ENCODE measurements around the gene HSD11B1L.

DNA sequence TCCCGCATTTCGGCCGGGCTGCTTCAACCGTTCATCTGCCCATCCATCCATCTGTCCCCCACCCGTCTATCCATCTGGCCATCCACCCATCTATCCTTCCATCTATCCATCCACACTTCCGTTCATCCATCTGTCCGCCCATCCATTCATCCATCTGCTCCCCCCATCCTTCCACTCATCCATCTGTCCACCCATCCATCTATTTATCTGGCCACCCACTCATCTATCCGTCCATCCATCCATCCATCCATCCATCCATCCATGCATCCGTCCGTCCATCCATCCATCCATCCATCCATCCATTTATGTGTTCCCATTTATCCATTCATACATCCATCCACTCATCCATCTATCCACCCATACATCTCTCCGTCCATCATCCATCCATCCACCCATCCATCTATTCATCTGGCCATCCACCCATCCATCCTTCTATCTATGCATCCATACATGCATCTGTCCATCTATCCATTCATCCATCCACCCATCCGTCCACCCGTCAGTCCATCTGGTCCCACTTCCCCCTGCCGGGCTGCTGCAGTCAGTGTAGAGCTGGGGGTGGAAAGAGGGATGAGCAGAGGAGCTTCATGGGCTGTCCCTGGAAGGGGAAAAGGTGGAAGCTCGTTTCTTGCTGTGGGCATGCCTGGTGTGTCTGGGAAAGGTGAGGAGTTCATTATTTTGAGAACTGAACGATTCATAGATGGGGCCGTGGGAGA lies 722 bp downstream of the HSD11B1L start:
- TF ChIP-seq, protein P1, sequence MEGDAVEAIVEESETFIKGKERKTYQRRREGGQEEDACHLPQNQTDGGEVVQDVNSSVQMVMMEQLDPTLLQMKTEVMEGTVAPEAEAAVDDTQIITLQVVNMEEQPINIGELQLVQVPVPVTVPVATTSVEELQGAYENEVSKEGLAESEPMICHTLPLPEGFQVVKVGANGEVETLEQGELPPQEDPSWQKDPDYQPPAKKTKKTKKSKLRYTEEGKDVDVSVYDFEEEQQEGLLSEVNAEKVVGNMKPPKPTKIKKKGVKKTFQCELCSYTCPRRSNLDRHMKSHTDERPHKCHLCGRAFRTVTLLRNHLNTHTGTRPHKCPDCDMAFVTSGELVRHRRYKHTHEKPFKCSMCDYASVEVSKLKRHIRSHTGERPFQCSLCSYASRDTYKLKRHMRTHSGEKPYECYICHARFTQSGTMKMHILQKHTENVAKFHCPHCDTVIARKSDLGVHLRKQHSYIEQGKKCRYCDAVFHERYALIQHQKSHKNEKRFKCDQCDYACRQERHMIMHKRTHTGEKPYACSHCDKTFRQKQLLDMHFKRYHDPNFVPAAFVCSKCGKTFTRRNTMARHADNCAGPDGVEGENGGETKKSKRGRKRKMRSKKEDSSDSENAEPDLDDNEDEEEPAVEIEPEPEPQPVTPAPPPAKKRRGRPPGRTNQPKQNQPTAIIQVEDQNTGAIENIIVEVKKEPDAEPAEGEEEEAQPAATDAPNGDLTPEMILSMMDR (IDR thresholded peaks at IDR 0.05; ENCODE audit: extremely low read depth in 1 of 2, insufficient read depth in 1 of 2, low read depth in 1 of 2, low read length in 2 of 2), result no peak
- TF ChIP-seq EZH2 (IDR thresholded peaks at IDR 0.05; ENCODE audit: borderline replicate concordance, low read depth, low read length, severe bottlenecking) (no peak), POLR2AphosphoS5 (IDR thresholded peaks at IDR 0.05; ENCODE audit: insufficient read depth, low read depth, low read length) (no peak), GATA2 (IDR thresholded peaks at IDR 0.05; ENCODE audit: insufficient read depth, insufficient read length, low read depth, low read length) (no peak), POLR2A (IDR thresholded peaks at IDR 0.05; ENCODE audit: low read depth, low read length) (no peak), MYC (IDR thresholded peaks at IDR 0.05; ENCODE audit: low read depth, low read length) (no peak)

Data from endothelial cell of umbilical vein (primary cell).